Nephron (organoid): ENCODE measurements around the gene RTL1.

ENCODE experiments used
- H3K27ac Mint-ChIP-seq, 3 experiments: 2 replicates each; pipeline ENCODE4 v1.8.0; 2020; ENCODE audit warnings: mixed read lengths in 3 of 3, mild to moderate bottlenecking in 2 of 3, moderate library complexity in 1 of 3
- H3K27me3 Mint-ChIP-seq: 2 replicates; pipeline ENCODE4 v1.8.0; 2021; ENCODE audit warnings: low read depth, mild to moderate bottlenecking, moderate library complexity, mixed read lengths
- H3K36me3 Mint-ChIP-seq: 2 replicates; pipeline ENCODE4 v1.8.0; 2020; ENCODE audit warnings: low read depth, mixed read lengths
- H3K4me1 Mint-ChIP-seq: 2 replicates; pipeline ENCODE4 v1.8.0; 2020; ENCODE audit warnings: mixed read lengths
- H3K4me3 Mint-ChIP-seq, 3 experiments: 2 replicates each; pipeline ENCODE4 v1.8.0; 2020; ENCODE audit warnings: mild to moderate bottlenecking in 3 of 3, mixed read lengths in 3 of 3, moderate library complexity in 2 of 3
- H3K9me3 Mint-ChIP-seq: 2 replicates; pipeline ENCODE4 v1.8.0; 2020; ENCODE audit warnings: mixed read lengths
- CTCF ChIP-seq, 3 experiments: fragments of 200-600 bp; sonication (generic); IDR thresholded peaks; one replicate each; pipeline ENCODE4 v1.5.0; 2021; ENCODE audit warnings: antibody characterized with exemption in 3 of 3; ENCODE audit not compliant: unreplicated experiment in 3 of 3

RTL1 gene

GRCh38 chr14:100891501-100892445 lies 11.7 kb downstream of the RTL1 start:
- H3K4me1 Mint-ChIP-seq = peaks cover 74% of the 10 kb centered on the region
- peak overlapping the region in 1 of 3 experiments; percentile 46 for H3K4me3 Mint-ChIP-seq
- H3K9me3 Mint-ChIP-seq = no peaks in the 10 kb centered on the region
- no peak for TF ChIP-seq CTCF (IDR thresholded peaks at IDR 0.05; ENCODE audit: unreplicated experiment in 3 of 3)
- peak overlapping the region in 2 of 3 experiments; percentile 62 to 74 for H3K27ac Mint-ChIP-seq
- no peaks in the 10 kb centered on the region for H3K36me3 Mint-ChIP-seq
- H3K27me3 Mint-ChIP-seq = peaks cover 19% of the 10 kb centered on the region

GRCh38 chr14:100891051-100891450 lies 12.5 kb downstream of the RTL1 start:
- H3K36me3 Mint-ChIP-seq = no peaks in the 10 kb centered on the region
- peaks cover 16% of the 10 kb centered on the region for H3K27me3 Mint-ChIP-seq
- H3K27ac Mint-ChIP-seq = no peak overlapping the region
- H3K4me3 Mint-ChIP-seq = no peak overlapping the region
- no peaks in the 10 kb centered on the region for H3K9me3 Mint-ChIP-seq
- H3K4me1 Mint-ChIP-seq = peaks cover 72% of the 10 kb centered on the region
- no peak for TF ChIP-seq CTCF (IDR thresholded peaks at IDR 0.05; ENCODE audit: unreplicated experiment in 3 of 3)

GRCh38 chr14:100890061-100890850 lies 13.3 kb downstream of the RTL1 start:
- H3K27ac Mint-ChIP-seq = peak overlapping the region in 1 of 3 experiments; percentile 89
- H3K9me3 Mint-ChIP-seq = peaks cover 4% of the 10 kb centered on the region
- TF ChIP-seq CTCF (IDR thresholded peaks at IDR 0.05; ENCODE audit: unreplicated experiment in 3 of 3) = no peak
- peaks cover 13% of the 10 kb centered on the region for H3K27me3 Mint-ChIP-seq
- H3K36me3 Mint-ChIP-seq = no peaks in the 10 kb centered on the region
- peaks cover 74% of the 10 kb centered on the region for H3K4me1 Mint-ChIP-seq
- peak overlapping the region in 1 of 3 experiments; percentile 53 for H3K4me3 Mint-ChIP-seq

- Mint-ChIP-seq H3K9me3 (peaks cover 4% of the 10 kb centered on the region), H3K4me1 (peaks cover 70% of the 10 kb centered on the region), H3K27ac (peak overlapping the region; percentile 56 to 89 (median 62)), H3K36me3 (no peaks in the 10 kb centered on the region), H3K27me3 (peaks cover 8% of the 10 kb centered on the region), H3K4me3 (peak overlapping the region in 2 of 3 experiments; percentile 38 to 53)
- no peak for TF ChIP-seq CTCF (IDR thresholded peaks at IDR 0.05; ENCODE audit: unreplicated experiment in 3 of 3)
Observed at GRCh38 chr14:100889641-100890040, 13.9 kb downstream of the RTL1 start.

- Mint-ChIP-seq H3K4me3 (peak overlapping the region in 1 of 3 experiments; percentile 53), H3K4me1 (peaks cover 69% of the 10 kb centered on the region), H3K9me3 (peaks cover 10% of the 10 kb centered on the region), H3K27ac (peak overlapping the region; percentile 56 to 89 (median 62)), H3K36me3 (no peaks in the 10 kb centered on the region), H3K27me3 (peaks cover 8% of the 10 kb centered on the region)
- TF ChIP-seq CTCF (IDR thresholded peaks at IDR 0.05; ENCODE audit: unreplicated experiment in 3 of 3) = no peak
Observed at GRCh38 chr14:100888789-100889315, 14.7 kb downstream of the RTL1 start.
